Stimulated activated memory B cell treated with anti-CD40 and anti-IgM and Interleukin-4, amounts not matched to agents 10 μg/mL and 1 μg/mL and 100 μg/mL, for 72 hours (primary cell): ENCODE results near the gene SAMD4B.
A peak's percentile ranks its signal among the peaks of the same experiment; 100 is the strongest.

ENCODE experiments used
- ATAC-seq: fragments of 150-1000 bp; cut with Tn5 transposase; 2 replicates; pipeline ENCODE4 v1.10.0; 2021
- H3K27ac Mint-ChIP-seq: one replicate; pipeline ENCODE4 v1.8.0; 2022; ENCODE audit warnings: mild to moderate bottlenecking, mixed read lengths
- H3K27me3 Mint-ChIP-seq: one replicate; pipeline ENCODE4 v1.8.0; 2022; ENCODE audit warnings: mixed read lengths
- H3K36me3 Mint-ChIP-seq: one replicate; pipeline ENCODE4 v1.8.0; 2022; ENCODE audit warnings: mixed read lengths
- H3K4me1 Mint-ChIP-seq: one replicate; pipeline ENCODE4 v1.8.0; 2022; ENCODE audit warnings: mixed read lengths
- H3K4me3 Mint-ChIP-seq: one replicate; pipeline ENCODE4 v1.8.0; 2022; ENCODE audit warnings: mild to moderate bottlenecking, moderate library complexity, mixed read lengths
- H3K9me3 Mint-ChIP-seq: one replicate; pipeline ENCODE4 v1.8.0; 2022; ENCODE audit warnings: mixed read lengths

SAMD4B gene

DNA sequence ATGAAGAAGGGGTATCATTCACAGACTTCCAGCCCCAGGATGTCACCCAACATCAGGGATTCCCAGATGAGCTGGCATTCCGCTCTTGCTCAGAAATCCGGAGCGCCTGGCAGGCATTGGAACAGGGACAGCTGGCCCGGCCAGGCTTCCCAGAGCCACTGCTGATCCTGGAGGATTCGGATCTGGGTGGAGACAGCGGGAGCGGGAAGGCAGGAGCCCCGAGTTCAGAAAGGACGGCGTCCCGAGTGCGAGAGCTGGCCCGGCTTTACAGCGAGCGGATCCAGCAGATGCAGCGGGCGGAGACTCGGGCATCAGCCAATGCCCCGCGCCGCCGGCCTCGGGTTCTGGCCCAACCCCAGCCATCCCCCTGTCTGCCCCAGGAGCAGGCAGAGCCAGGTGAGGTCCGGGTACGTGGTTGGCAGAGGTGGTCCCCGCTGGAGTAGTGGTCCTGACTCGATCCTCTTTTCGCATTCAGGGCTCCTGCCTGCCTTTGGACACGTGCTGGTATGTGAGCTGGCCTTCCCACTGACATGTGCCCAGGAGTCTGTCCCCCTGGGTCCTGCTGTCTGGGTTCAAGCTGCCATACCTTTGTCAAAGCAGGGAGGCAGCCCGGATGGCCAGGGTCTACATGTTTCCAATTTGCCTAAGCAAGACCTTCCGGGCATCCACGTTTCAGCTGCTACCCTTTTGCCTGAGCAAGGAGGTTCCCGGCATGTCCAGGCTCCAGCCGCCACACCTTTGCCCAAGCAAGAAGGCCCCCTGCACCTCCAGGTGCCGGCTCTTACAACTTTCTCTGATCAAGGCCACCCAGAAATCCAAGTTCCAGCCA lies 81.3 kb downstream of the SAMD4B start:
- Mint-ChIP-seq H3K27ac (no peak overlapping the region), H3K36me3 (peaks cover 52% of the 10 kb centered on the region), H3K9me3 (no peaks in the 10 kb centered on the region), H3K4me3 (no peak overlapping the region), H3K27me3 (no peaks in the 10 kb centered on the region), H3K4me1 (peaks cover 7% of the 10 kb centered on the region)
- no peak for ATAC-seq

DNA sequence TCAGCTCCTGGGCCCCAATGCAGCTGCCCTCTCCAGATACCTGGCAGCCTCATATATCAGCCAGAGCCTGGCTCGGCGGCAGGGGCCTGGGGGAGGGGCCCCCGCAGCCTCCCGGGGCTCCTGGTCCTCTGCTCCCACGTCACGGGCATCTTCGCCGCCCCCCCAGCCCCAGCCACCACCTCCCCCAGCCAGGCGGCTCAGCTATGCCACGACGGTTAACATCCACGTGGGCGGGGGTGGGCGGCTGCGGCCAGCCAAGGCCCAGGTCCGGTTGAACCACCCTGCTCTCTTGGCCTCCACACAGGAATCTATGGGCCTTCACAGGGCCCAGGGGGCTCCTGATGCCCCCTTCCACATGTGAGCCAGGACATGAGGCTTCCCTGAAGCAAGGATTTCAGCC lies 82.7 kb downstream of the SAMD4B start:
- H3K4me3 Mint-ChIP-seq = no peak overlapping the region
- no peaks in the 10 kb centered on the region for H3K27me3 Mint-ChIP-seq

DNA sequence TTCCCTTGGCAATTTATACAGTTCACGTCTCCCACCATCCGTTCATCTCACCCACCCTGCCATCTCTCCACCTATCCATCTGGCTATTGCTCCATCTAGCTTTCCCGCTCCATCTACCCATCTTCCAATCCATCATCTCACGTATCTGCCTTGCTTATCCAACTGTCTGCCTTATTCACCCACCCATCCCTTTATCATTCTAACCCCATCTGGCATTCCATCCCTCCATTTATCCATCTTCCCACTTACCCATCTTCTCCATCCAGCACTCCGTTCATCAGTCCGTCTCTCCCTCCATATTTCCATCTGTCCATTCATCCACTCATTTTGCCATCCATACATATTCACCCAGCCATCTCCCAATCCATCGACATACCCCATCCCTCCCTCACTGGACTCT lies 83.5 kb downstream of the SAMD4B start:
- no peaks in the 10 kb centered on the region for H3K27me3 Mint-ChIP-seq
- H3K36me3 Mint-ChIP-seq = peaks cover 41% of the 10 kb centered on the region
- peaks cover 14% of the 10 kb centered on the region for H3K4me1 Mint-ChIP-seq
- H3K4me3 Mint-ChIP-seq = no peak overlapping the region
- H3K27ac Mint-ChIP-seq = no peak overlapping the region
- H3K9me3 Mint-ChIP-seq = no peaks in the 10 kb centered on the region
- ATAC-seq = no peak

More for the DNA sequence above, 82.7 kb downstream of the SAMD4B start:
- ATAC-seq = no peak
- Mint-ChIP-seq H3K27ac (no peak overlapping the region), H3K4me1 (peaks cover 7% of the 10 kb centered on the region), H3K36me3 (peaks cover 43% of the 10 kb centered on the region), H3K9me3 (no peaks in the 10 kb centered on the region)

DNA sequence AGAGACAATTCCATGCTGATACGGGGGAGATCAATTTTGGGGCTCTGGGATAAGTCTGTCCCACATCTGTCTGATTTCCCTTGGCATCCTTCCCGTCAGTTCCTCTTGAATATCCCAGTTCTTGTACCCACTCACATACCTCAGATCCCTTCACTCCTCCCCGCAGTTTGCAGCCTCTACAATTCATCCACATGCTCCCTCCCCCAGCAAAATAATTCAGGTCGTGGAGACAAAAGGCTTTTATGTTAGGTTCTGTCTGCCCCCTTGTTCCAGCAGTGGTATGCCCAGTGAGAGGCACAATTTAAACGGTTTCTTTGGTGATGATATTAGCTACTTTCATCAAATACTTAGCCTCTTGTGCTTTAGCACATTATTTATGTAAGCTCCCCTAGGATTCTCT lies 83.9 kb downstream of the SAMD4B start:
- Mint-ChIP-seq H3K4me1 (peaks cover 18% of the 10 kb centered on the region), H3K36me3 (peaks cover 39% of the 10 kb centered on the region), H3K27me3 (no peaks in the 10 kb centered on the region), H3K4me3 (no peak overlapping the region), H3K27ac (no peak overlapping the region), H3K9me3 (no peaks in the 10 kb centered on the region)
- ATAC-seq = no peak

DNA sequence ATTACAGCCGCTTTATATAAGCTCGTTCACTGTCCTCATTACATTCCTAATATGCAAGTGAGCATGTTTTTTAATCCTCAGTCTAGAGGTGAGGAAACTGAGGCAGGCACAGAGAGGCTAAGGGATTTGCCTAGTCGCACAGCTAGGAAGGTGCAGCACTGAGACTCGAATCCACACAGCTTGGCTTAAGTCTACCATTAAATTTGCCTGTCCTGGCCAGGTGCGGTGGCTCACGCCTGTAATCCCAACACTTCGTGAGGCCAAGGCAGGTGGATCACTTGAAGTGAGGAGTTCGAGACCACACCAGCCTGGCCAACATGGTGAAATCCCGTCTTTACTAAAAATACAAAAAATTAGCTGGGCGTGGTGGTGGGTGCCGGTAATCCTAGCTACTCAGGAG lies 85.5 kb downstream of the SAMD4B start:
- Mint-ChIP-seq H3K4me3 (no peak overlapping the region), H3K4me1 (peaks cover 27% of the 10 kb centered on the region), H3K27ac (no peak overlapping the region), H3K27me3 (no peaks in the 10 kb centered on the region), H3K9me3 (no peaks in the 10 kb centered on the region), H3K36me3 (peaks cover 36% of the 10 kb centered on the region)
- no peak for ATAC-seq

DNA sequence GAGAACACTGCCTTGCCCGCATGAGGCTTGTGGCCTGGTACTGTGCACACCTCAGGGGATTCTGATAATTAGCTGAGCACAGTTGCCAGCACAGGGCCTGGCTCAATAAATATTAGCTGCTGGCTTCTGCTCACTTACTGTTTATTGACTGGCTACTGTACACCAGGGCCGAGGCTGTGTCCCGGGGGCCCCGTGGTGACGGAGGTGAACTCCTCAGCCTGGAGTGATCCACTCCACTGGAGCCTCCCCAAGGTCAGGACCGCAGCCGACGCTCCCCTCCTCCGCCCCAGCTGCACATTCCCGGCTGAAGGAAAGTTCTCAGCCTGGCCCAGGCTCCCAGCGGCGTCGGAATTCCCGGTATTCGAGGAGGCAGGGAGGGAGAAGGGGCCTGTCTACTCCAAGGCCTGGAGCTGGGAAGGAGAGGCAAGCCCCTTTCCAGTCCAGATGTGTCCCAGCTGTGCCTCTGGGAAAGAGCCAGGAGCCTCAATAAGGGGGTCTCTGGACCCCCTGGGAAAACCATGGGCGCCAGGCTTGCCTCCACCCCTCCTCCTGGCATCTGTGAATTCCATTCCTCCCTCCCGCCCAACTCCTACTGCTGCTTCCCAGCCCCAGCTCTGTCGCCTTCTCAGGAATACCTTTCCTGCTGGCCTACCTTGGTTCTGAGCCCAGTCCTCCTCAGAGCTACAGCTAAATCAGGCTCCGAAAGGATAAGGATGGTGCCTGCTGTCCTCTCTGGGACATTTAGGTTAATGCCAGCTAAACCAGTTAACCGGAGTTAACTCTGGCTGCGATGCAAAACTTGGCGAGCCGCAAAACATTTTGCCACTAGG lies 86.3 kb downstream of the SAMD4B start:
- H3K27me3 Mint-ChIP-seq = no peaks in the 10 kb centered on the region
- H3K27ac Mint-ChIP-seq = no peak overlapping the region
- ATAC-seq = no peak
- H3K36me3 Mint-ChIP-seq = peaks cover 39% of the 10 kb centered on the region
- H3K4me1 Mint-ChIP-seq = peaks cover 35% of the 10 kb centered on the region
- no peak overlapping the region for H3K4me3 Mint-ChIP-seq
- no peaks in the 10 kb centered on the region for H3K9me3 Mint-ChIP-seq

DNA sequence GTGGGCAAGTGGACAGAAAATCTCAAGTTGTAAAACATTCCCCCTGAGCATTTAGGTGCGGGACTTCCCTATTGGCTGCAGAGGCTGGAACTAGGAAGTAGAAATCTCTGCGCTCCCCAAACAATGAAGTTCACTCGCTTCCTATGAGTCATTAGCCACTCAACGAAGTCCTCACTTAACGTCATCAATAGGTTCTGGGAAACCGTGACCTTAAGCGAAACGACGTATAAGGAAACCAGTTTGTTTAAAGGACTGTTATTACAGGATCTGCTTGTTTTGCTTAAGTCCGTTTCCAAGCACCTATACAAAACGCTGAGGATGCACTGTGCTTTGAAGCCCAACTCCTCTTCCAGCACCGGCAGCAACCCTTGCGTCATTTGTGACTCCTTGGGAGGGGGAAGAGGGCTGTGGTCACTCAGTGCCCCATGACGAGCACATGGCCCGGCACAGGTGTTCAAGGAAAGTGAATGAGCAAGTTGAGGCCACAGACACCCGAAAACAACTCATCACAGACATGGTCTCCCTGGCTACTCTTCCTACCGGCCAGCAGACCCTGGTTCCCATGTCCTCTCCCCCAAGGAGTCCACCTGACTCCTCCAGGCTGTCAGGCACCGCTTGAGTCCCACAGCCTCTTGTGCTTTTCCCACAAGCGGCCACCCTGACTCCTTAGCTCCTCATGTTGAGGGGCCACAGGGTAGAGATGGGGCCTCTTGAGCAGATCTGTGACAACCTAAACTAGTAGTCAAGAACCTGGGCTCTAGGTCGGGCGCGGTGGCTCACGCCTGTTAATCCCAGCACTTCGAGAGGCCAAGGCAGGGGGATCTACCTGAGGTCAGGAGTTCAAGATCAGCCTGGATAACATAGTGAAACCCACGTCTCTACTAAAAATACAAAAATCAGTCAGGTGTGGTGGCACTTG lies 88.7 kb downstream of the SAMD4B start:
- Mint-ChIP-seq H3K27me3 (no peaks in the 10 kb centered on the region), H3K36me3 (peaks cover 45% of the 10 kb centered on the region)

DNA sequence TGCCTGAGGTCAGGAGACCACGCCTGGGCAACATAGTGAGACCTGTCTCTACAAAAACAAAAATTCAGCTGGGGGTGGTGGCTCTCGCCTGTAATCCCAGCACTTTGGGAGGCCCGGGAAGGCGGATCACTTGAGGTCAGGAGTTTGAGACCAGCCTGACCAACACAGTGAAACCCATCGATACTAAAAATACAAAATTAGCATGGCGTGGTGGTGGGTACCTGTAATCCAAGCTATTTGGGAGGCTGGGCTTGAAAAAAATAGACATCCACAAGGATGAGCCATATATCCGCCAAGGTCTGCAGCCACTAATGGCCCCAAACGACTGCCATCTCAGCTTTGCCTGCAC lies 90.4 kb downstream of the SAMD4B start:
- no peak for ATAC-seq
- no peaks in the 10 kb centered on the region for H3K9me3 Mint-ChIP-seq
- no peaks in the 10 kb centered on the region for H3K27me3 Mint-ChIP-seq
- no peak overlapping the region for H3K4me3 Mint-ChIP-seq
- peak overlapping the region; percentile 94 for H3K27ac Mint-ChIP-seq
- H3K36me3 Mint-ChIP-seq = peaks cover 40% of the 10 kb centered on the region
- H3K4me1 Mint-ChIP-seq = peaks cover 64% of the 10 kb centered on the region

More for the DNA sequence above, 88.7 kb downstream of the SAMD4B start:
- H3K27ac Mint-ChIP-seq = peak overlapping the region; percentile 94
- peak; percentile 84 for ATAC-seq
- H3K4me1 Mint-ChIP-seq = peaks cover 55% of the 10 kb centered on the region
- H3K4me3 Mint-ChIP-seq = peak overlapping the region; percentile 38
- H3K9me3 Mint-ChIP-seq = no peaks in the 10 kb centered on the region

DNA sequence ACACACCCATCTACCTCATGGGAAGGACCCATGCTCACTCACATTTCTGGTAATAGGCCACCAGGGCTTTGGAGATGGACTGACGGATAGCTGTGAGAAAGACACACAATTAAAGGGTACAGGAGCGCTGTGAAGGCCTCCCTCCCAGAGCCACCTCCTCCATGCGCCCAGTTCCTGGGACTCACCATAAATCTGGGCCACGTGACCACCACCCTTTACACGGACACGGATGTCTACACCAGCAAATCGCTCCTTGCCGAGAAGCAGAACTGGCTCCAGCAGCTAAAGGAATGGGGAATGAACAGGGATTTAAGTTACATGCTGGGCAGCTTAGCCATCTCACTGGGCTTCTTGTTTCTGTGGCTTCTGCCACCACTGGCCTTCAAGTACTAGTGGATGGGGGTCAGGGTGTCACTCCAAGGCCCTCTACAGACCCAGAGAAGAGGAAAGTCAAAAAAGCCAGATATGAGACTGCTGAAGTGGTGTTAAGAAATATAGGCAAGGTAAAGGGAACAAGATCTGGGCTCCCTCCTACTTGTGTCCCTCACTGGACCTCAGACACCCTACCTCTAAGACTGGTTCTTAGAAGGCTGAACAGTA lies 91.4 kb downstream of the SAMD4B start:
- H3K4me1 Mint-ChIP-seq = peaks cover 64% of the 10 kb centered on the region
- peak overlapping the region; percentile 95 for H3K4me3 Mint-ChIP-seq
- H3K27me3 Mint-ChIP-seq = no peaks in the 10 kb centered on the region
- H3K36me3 Mint-ChIP-seq = peaks cover 40% of the 10 kb centered on the region
- H3K9me3 Mint-ChIP-seq = no peaks in the 10 kb centered on the region
- H3K27ac Mint-ChIP-seq = no peak overlapping the region
- ATAC-seq = no peak

DNA sequence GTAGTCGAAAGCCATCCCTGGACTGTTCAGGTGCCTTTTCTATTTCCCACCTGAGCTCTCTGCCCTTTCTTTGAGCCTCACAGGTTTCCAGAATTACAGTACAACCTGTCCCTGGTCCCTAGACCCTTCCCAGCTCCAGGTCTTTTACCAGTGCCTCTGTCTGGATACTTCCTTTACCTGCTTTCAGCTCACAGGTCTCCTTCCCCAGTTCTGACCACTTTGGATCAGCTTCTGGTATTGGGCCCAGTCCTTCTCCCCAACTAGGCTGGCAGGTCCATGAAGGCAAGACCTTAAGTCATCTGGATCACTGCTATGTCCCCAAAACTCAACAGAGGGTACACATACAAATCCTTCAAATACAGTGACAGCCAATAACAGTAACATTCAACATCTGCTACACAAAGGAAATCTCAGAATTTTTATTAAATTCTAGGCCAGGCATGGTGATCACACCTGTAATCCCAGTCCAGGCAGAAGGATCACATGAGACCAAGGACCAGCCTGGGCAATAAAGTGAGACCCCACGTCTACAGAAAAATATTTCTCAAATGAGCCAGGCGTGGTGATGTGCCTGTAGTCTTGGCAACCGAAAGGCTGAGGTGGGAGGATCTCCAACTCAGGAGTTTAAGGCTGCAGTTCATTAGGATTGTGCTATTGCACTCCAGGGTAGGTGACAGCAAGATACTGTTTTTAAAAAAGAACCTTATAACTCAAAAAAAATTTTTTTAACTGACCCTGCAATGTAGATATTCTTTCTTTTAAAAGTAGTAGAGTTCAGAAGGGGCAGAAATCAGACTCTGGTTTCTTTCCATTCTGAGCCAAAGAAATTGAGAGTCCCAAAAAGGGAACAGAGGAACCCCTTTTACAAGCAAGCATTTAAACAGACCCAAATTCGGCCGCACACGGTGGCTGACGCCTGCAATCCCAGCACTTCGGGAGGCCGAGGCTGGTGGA lies 92.2 kb downstream of the SAMD4B start:
- peaks cover 40% of the 10 kb centered on the region for H3K36me3 Mint-ChIP-seq
- H3K4me1 Mint-ChIP-seq = peaks cover 64% of the 10 kb centered on the region
- H3K9me3 Mint-ChIP-seq = no peaks in the 10 kb centered on the region
- peak overlapping the region; percentile 99 for H3K27ac Mint-ChIP-seq
- no peaks in the 10 kb centered on the region for H3K27me3 Mint-ChIP-seq
- ATAC-seq = no peak
- peak overlapping the region; percentile 95 for H3K4me3 Mint-ChIP-seq
